Osteoblast (primary cell): Measurements from ENCODE around the gene HOOK1. TPM values are rescaled to one million over a fixed set of nuclear protein-coding genes. Genes with fewer than 3 reads are reported as not detected.

ENCODE experiments used
- DNase-seq: peaks from one replicate; pipeline ENCODE4 v3.0.0; 2011; ENCODE audit warnings: low spot score, mixed read lengths; ENCODE audit not compliant: insufficient read length; ENCODE audit errors: missing footprints
- H2AFZ ChIP-seq: 2 replicates; pipeline ENCODE4 v1.6.0; 2011; ENCODE audit warnings: mild to moderate bottlenecking, low read length
- H3K27ac ChIP-seq: 2 replicates; pipeline ENCODE4 v1.5.1; 2011; ENCODE audit warnings: mild to moderate bottlenecking, low read depth, low read length, moderate library complexity
- H3K27me3 ChIP-seq: 2 replicates; pipeline ENCODE4 v1.6.0; 2012; ENCODE audit warnings: mild to moderate bottlenecking, control low read depth, inconsistent platforms, low read length, moderate library complexity; ENCODE audit not compliant: insufficient read depth
- H3K36me3 ChIP-seq: 2 replicates; pipeline ENCODE4 v1.5.1; 2011; ENCODE audit warnings: mild to moderate bottlenecking, low read length, control low read depth, moderate library complexity; ENCODE audit not compliant: insufficient read depth
- H3K4me1 ChIP-seq: 2 replicates; pipeline ENCODE4 v1.5.1; 2011; ENCODE audit warnings: mild to moderate bottlenecking, low read length, control low read depth, moderate library complexity; ENCODE audit not compliant: insufficient read depth
- H3K4me2 ChIP-seq: 2 replicates; pipeline ENCODE4 v1.6.0; 2011; ENCODE audit warnings: mild to moderate bottlenecking, low read length; ENCODE audit not compliant: insufficient read depth
- H3K4me3 ChIP-seq: fragments of 200-600 bp; sonication (generic); 3 replicates; pipeline ENCODE4 v1.5.1; 2012; ENCODE audit warnings: mild to moderate bottlenecking, low read length, inconsistent platforms; ENCODE audit not compliant: insufficient read depth
- H3K79me2 ChIP-seq: 2 replicates; pipeline ENCODE4 v1.6.0; 2012; ENCODE audit warnings: mild to moderate bottlenecking, low read length, control low read depth, inconsistent platforms; ENCODE audit not compliant: insufficient read depth
- H3K9me3 ChIP-seq: 2 replicates; pipeline ENCODE4 v1.5.1; 2011; ENCODE audit warnings: low read depth, low read length, control low read depth
- H4K20me1 ChIP-seq: 2 replicates; pipeline ENCODE4 v1.6.0; 2012; ENCODE audit warnings: mild to moderate bottlenecking, low read length, control low read depth; ENCODE audit not compliant: insufficient read depth
- total RNA-seq: library from RNA; depleted of rRNA; stranded (reverse); fragments of >200 nt; gene quantifications from 2 replicates; pipeline ENCODE4 v1.2.3, GENCODE V29; 2012
- TF ChIP-seq, protein P1 (sequence below): IDR thresholded peaks from 2 replicates; pipeline ENCODE4 v1.5.1; 2011; ENCODE audit warnings: mild to moderate bottlenecking, low read depth, low read length, moderate library complexity; ENCODE audit errors: extremely low read depth

HOOK1 gene
- total RNA-seq, 1 donor = not detected

DNA sequence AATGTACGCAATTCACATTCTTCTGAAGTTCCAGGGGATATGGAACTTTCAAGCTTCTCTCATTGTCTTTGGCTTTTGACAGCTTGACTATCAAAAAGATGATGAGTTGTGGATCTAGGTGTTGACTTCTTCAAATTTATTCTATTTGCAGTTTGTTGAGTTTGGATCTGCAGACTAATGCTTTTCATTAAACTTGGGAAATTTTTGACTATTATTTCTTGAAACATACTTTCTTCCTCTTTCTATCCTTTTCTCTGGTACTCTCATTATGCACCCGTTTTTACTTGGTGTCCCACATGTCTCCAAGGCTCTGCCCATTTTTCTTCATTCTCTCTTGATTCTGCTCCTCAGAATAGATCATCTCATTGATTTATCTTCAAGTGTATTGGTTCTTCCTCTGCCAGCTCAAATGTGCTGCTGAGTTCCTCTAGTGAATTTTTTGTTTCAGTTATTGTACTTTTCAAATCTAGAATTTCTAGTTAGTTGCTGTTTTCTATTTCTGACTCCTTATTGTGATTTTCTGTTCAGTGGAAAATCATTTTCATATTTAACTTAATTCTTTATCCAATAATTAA lies 62.4 kb downstream of the HOOK1 start:
- H3K36me3 ChIP-seq = no peaks in the 10 kb centered on the region
- TF ChIP-seq, protein P1, sequence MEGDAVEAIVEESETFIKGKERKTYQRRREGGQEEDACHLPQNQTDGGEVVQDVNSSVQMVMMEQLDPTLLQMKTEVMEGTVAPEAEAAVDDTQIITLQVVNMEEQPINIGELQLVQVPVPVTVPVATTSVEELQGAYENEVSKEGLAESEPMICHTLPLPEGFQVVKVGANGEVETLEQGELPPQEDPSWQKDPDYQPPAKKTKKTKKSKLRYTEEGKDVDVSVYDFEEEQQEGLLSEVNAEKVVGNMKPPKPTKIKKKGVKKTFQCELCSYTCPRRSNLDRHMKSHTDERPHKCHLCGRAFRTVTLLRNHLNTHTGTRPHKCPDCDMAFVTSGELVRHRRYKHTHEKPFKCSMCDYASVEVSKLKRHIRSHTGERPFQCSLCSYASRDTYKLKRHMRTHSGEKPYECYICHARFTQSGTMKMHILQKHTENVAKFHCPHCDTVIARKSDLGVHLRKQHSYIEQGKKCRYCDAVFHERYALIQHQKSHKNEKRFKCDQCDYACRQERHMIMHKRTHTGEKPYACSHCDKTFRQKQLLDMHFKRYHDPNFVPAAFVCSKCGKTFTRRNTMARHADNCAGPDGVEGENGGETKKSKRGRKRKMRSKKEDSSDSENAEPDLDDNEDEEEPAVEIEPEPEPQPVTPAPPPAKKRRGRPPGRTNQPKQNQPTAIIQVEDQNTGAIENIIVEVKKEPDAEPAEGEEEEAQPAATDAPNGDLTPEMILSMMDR = no peak
- H3K9me3 ChIP-seq = no peaks in the 10 kb centered on the region
- DNase-seq = no peak
- no peak overlapping the region for H3K4me2 ChIP-seq
- H3K4me1 ChIP-seq = no peaks in the 10 kb centered on the region
- H3K27me3 ChIP-seq = no peaks in the 10 kb centered on the region
- no peak overlapping the region for H2AFZ ChIP-seq
- H3K79me2 ChIP-seq = no peaks in the 10 kb centered on the region
- H3K4me3 ChIP-seq = no peak overlapping the region
- H4K20me1 ChIP-seq = no peaks in the 10 kb centered on the region
- H3K27ac ChIP-seq = no peak overlapping the region

DNA sequence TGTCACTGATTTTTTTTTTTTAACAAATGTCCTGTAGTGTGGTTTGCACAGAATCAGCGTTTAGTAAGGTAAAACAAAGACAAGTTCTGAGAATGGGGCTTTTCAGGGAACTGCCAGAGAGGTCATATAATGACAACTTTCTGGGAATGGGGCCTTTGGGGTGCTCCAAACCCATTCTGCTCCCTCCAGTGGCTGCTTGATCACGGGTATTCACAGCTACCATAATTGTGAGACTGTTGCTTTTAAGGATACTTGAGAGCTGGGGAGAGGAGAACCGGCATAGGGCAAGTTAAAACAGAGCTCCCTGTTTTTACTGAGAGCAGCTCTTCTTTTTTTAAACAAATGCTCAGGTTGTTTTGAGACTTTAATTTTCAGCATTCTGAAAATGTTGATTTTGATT lies 63.6 kb downstream of the HOOK1 start:
- no peaks in the 10 kb centered on the region for H3K27me3 ChIP-seq
- no peak overlapping the region for H2AFZ ChIP-seq
- H3K79me2 ChIP-seq = no peaks in the 10 kb centered on the region
- no peak overlapping the region for H3K4me2 ChIP-seq
- TF ChIP-seq, protein P1 = no peak
- DNase-seq = no peak
- no peaks in the 10 kb centered on the region for H3K9me3 ChIP-seq
- no peaks in the 10 kb centered on the region for H3K36me3 ChIP-seq
- H4K20me1 ChIP-seq = no peaks in the 10 kb centered on the region
- H3K4me1 ChIP-seq = no peaks in the 10 kb centered on the region
- H3K4me3 ChIP-seq = no peak overlapping the region
- no peak overlapping the region for H3K27ac ChIP-seq

DNA sequence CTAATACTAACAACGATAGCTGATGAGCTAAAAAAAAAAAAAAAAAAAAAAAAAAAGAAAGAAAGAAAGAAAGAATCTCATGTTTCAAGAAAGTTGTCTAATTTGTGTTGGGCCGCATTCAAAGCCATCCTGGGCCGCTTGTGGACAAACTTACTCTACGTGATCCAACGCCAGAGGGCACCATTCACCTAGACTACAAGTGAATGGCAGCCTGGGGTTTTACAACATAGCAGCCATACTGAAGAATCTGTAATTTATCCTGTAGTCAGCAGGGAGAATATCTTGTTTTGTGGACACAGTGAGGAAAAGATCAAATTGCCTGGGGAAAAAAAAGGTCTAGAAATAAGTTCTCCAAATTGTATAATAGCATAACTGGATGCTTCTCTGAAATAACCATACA lies 64.8 kb downstream of the HOOK1 start:
- Histone ChIP-seq H3K36me3 (no peaks in the 10 kb centered on the region), H3K4me2 (no peak overlapping the region), H4K20me1 (no peaks in the 10 kb centered on the region), H3K9me3 (no peaks in the 10 kb centered on the region), H3K4me1 (no peaks in the 10 kb centered on the region), H3K79me2 (no peaks in the 10 kb centered on the region), H3K27ac (no peak overlapping the region), H2AFZ (no peak overlapping the region), H3K4me3 (no peak overlapping the region), H3K27me3 (no peaks in the 10 kb centered on the region)
- TF ChIP-seq, protein P1 = peak; percentile 64
- DNase-seq = no peak

DNA sequence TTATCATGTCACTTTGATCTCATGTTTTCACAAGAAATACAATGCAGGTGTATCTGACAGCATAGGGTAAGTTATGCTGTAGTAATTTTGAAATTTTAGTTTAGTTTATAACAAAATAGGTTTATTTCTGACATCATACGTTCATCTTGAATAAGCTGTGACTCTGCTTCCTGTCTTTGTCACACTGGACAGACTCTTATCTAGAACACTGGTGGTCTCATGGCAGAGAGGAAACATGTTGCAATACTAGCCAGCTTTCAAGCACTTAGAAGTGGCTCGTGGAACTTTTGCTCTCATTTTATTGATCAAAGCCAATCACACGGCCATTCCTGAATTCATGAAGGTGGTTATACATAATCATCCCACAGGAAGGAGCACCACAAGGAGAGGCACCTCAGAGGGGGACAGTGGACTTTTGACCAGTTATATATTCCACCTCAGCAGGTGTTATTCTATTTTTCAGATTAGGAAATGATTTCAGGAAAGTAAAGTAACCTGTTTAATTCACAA lies 65.3 kb downstream of the HOOK1 start:
- no peak for DNase-seq
- Histone ChIP-seq H3K27me3 (no peaks in the 10 kb centered on the region), H3K27ac (no peak overlapping the region), H3K4me1 (no peaks in the 10 kb centered on the region), H3K36me3 (no peaks in the 10 kb centered on the region), H2AFZ (no peak overlapping the region), H3K9me3 (no peaks in the 10 kb centered on the region), H3K4me2 (no peak overlapping the region), H3K4me3 (no peak overlapping the region), H3K79me2 (no peaks in the 10 kb centered on the region), H4K20me1 (no peaks in the 10 kb centered on the region)
- TF ChIP-seq, protein P1 = no peak
